Measurements from ENCODE around the gene RBM47. TPM values are rescaled to one million over a fixed set of nuclear protein-coding genes. Genes with fewer than 3 reads are reported as not detected.

Gene RBM47
- total and polyA plus RNA-seq, 9 of the 15 experiments (the other 6 are each of a cell fraction or from before 2014, with no cell fraction given): 1.4 to 6.4 (median 3.3) TPM

DNA sequence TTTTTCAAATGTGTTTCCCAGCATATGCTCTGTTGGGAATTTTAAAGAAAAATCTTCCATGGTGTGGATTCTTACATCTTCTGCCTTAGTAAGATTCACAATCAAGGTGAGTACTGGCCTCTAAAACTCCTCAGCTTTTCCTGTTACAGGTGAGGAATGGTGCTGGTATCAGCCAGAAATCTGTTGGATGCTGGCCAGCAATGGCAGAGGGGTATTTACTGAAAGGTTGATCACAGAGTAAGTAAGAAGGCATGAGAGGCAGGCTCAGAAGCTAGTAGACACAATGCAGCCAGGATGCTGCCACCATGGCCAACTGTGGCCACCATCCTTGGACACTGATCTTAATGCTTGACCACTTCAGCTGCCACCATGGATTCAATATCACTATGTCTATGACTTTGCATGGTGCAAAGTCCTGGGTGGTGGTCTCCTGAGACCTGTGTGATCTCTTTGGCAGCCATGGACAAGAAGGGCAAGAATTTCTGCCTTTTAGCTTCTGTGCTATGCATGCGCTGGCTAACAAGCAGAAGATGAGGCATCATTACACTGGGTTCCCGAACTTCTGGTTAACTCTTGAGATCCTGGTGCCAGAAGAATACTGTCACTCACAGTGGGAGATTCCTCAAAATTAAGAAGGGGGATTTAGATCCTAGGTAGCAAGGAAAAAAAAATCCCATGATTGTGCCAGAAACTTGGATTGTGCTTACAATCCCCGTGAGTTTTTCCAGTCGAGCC lies 234.3 kb downstream of the RBM47 start:
- ATAC-seq (no peak), DNase-seq (ENCODE audit: extremely low read depth in 1 of 4, low spot score in 3 of 4) (no peak), FAIRE-seq (no peak)
- Histone ChIP-seq H3K36me3 (ENCODE audit: control insufficient read depth, insufficient read depth, low read length) (no peaks in the 10 kb centered on the region), H3K9me1 (ENCODE audit: control insufficient read depth, insufficient read depth, low read length) (no peaks in the 10 kb centered on the region), H4K20me1 (replicated peaks; ENCODE audit: control insufficient read depth, insufficient read depth, low read length) (no peaks in the 10 kb centered on the region; the same call in 1 of the 2 replicates), H3K79me2 (ENCODE audit: control insufficient read depth, insufficient read depth, low read length) (no peaks in the 10 kb centered on the region), H3K4me2 (ENCODE audit: insufficient read depth, low read length) (no peak overlapping the region), H3K27ac (ENCODE audit: extremely low read depth, low read depth, low read length) (no peak overlapping the region), H3K4me3 (no peak overlapping the region), H3K9ac (ENCODE audit: insufficient read depth in 1 of 2, low read depth in 2 of 2, low read length in 2 of 2) (no peak overlapping the region), H3K4me1 (replicated peaks in 1 of 2; ENCODE audit: control insufficient read depth in 2 of 2, insufficient read depth in 2 of 2, low read length in 2 of 2) (no peaks in the 10 kb centered on the region), H3K27me3 (ENCODE audit: control insufficient read depth in 2 of 2, insufficient read depth in 2 of 2, low read length in 2 of 2) (peaks cover 35 to 39% of the 10 kb centered on the region in 2 experiments; a peak in 3 of 5 replicates), H2AFZ (ENCODE audit: low read depth, low read length) (no peak overlapping the region), H3K9me3 (replicated peaks; ENCODE audit: control insufficient read depth, insufficient read depth, low read depth, low read length) (no peaks in the 10 kb centered on the region)
- ChIA-PET POLR2A (no interaction called here), CTCF (ENCODE audit: low intra/inter-chr PET ratio) (no interaction called here)
- in situ Hi-C loops (cut with MboI): no loop called here
- intact Hi-C loops (cut with micrococcal nuclease): no loop called here
- 2% methylated on average over 4 of the region's 4 CpGs for WGBS (ENCODE audit: insufficient coverage, low coverage, missing lambda C conversion rate)
- no peak for TF ChIP-seq SRSF9 (IDR thresholded peaks at IDR 0.05; ENCODE audit: borderline replicate concordance, low read depth, low read length)
- TF ChIP-seq RAD51 (IDR thresholded peaks at IDR 0.05; ENCODE audit: borderline replicate concordance, low read depth): no peak
- TF ChIP-seq, protein P1, sequence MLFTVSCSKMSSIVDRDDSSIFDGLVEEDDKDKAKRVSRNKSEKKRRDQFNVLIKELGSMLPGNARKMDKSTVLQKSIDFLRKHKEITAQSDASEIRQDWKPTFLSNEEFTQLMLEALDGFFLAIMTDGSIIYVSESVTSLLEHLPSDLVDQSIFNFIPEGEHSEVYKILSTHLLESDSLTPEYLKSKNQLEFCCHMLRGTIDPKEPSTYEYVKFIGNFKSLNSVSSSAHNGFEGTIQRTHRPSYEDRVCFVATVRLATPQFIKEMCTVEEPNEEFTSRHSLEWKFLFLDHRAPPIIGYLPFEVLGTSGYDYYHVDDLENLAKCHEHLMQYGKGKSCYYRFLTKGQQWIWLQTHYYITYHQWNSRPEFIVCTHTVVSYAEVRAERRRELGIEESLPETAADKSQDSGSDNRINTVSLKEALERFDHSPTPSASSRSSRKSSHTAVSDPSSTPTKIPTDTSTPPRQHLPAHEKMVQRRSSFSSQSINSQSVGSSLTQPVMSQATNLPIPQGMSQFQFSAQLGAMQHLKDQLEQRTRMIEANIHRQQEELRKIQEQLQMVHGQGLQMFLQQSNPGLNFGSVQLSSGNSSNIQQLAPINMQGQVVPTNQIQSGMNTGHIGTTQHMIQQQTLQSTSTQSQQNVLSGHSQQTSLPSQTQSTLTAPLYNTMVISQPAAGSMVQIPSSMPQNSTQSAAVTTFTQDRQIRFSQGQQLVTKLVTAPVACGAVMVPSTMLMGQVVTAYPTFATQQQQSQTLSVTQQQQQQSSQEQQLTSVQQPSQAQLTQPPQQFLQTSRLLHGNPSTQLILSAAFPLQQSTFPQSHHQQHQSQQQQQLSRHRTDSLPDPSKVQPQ (CRISPR knock-in tag; IDR thresholded peaks at IDR 0.05; ENCODE audit: borderline replicate concordance): no peak
- no peak for TF ChIP-seq E2F3 (CRISPR knock-in tag; IDR thresholded peaks at IDR 0.05)
- no peak for TF ChIP-seq TCF7 (IDR thresholded peaks at IDR 0.05; ENCODE audit: borderline replicate concordance)
- TF ChIP-seq, protein P2, sequence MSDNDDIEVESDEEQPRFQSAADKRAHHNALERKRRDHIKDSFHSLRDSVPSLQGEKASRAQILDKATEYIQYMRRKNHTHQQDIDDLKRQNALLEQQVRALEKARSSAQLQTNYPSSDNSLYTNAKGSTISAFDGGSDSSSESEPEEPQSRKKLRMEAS (CRISPR knock-in tag; IDR thresholded peaks at IDR 0.05): no peak
- no TSS peak for BruUV-seq (replicated peaks)
